ENCODE data around the gene STXBP2. TPM values are rescaled to one million over a fixed set of nuclear protein-coding genes. Genes with fewer than 3 reads are reported as not detected.

The STXBP2 gene
- total RNA-seq, 1 donor from 2014 or later = 32.8 TPM

- peaks cover 12% of the 10 kb centered on the region for H3K9me3 Mint-ChIP-seq (ENCODE audit: unreplicated experiment)
- no peak overlapping the region for H3K4me3 Mint-ChIP-seq (ENCODE audit: unreplicated experiment)
- H3K4me1 Mint-ChIP-seq (ENCODE audit: low read depth, unreplicated experiment) = peaks cover 8% of the 10 kb centered on the region
- no peaks in the 10 kb centered on the region for H3K36me3 Mint-ChIP-seq (ENCODE audit: unreplicated experiment)
- H3K27me3 Mint-ChIP-seq (ENCODE audit: unreplicated experiment) = peaks cover 12% of the 10 kb centered on the region
- no peak for DNase-seq
- no peak overlapping the region for H3K27ac Mint-ChIP-seq (ENCODE audit: unreplicated experiment)
- no peak for TF ChIP-seq CTCF (IDR thresholded peaks at IDR 0.05; ENCODE audit: partially characterized antibody, unreplicated experiment)
Measured at GRCh38 chr19:7627166-7627565, 9.7 kb upstream of the STXBP2 start.

GRCh38 chr19:7628589-7629311 is 8.2 kb upstream of the STXBP2 start:
- Mint-ChIP-seq H3K4me1 (ENCODE audit: low read depth, unreplicated experiment) (peaks cover 8% of the 10 kb centered on the region), H3K9me3 (ENCODE audit: unreplicated experiment) (peaks cover 12% of the 10 kb centered on the region), H3K27ac (ENCODE audit: unreplicated experiment) (peak overlapping the region; percentile 98), H3K27me3 (ENCODE audit: unreplicated experiment) (peaks cover 12% of the 10 kb centered on the region), H3K4me3 (ENCODE audit: unreplicated experiment) (peak overlapping the region; percentile 99), H3K36me3 (ENCODE audit: unreplicated experiment) (no peaks in the 10 kb centered on the region)
- no peak for TF ChIP-seq CTCF (IDR thresholded peaks at IDR 0.05; ENCODE audit: partially characterized antibody, unreplicated experiment)
- no peak for DNase-seq

- TF ChIP-seq CTCF (IDR thresholded peaks at IDR 0.05; ENCODE audit: partially characterized antibody, unreplicated experiment) = no peak
Measured at GRCh38 chr19:7629347-7630054, 7.4 kb upstream of the STXBP2 start, which contains the start of the genes PET100 and XAB2. TSS of gene PET100 (plus strand) at chr19:7629793. CDS start at chr19:7629834, 41 bp downstream. TSS of gene XAB2 (minus strand) at chr19:7629545. CDS start at chr19:7629527, 18 bp downstream.

GRCh38 chr19:7631577-7631976 is 5.3 kb upstream of the STXBP2 start:
- peaks cover 16% of the 10 kb centered on the region for H3K9me3 Mint-ChIP-seq (ENCODE audit: unreplicated experiment)
- no peak overlapping the region for H3K27ac Mint-ChIP-seq (ENCODE audit: unreplicated experiment)
- peaks cover 18% of the 10 kb centered on the region for H3K27me3 Mint-ChIP-seq (ENCODE audit: unreplicated experiment)
- no peaks in the 10 kb centered on the region for H3K36me3 Mint-ChIP-seq (ENCODE audit: unreplicated experiment)
- TF ChIP-seq CTCF (IDR thresholded peaks at IDR 0.05; ENCODE audit: partially characterized antibody, unreplicated experiment) = no peak
- H3K4me1 Mint-ChIP-seq (ENCODE audit: low read depth, unreplicated experiment) = peaks cover 11% of the 10 kb centered on the region
- no peak for DNase-seq
- no peak overlapping the region for H3K4me3 Mint-ChIP-seq (ENCODE audit: unreplicated experiment)

More at GRCh38 chr19:7629347-7630054, 7.4 kb upstream of the STXBP2 start, which contains the start of the genes PET100 and XAB2:
- H3K4me1 Mint-ChIP-seq (ENCODE audit: low read depth, unreplicated experiment) = peaks cover 8% of the 10 kb centered on the region
- H3K27ac Mint-ChIP-seq (ENCODE audit: unreplicated experiment) = peak within 1 kb of the TSS; percentile 98
- peaks cover 16% of the 10 kb centered on the region for H3K9me3 Mint-ChIP-seq (ENCODE audit: unreplicated experiment)
- peak within 1 kb of the TSS; percentile 99 for H3K4me3 Mint-ChIP-seq (ENCODE audit: unreplicated experiment)
- peaks cover 17% of the 10 kb centered on the region for H3K27me3 Mint-ChIP-seq (ENCODE audit: unreplicated experiment)
- no peaks in the 10 kb centered on the region for H3K36me3 Mint-ChIP-seq (ENCODE audit: unreplicated experiment)
- peak; percentile 88 for DNase-seq

Data from glutamatergic neuron (in vitro differentiated cells).